HTR-8/SVneo (cell line): ENCODE results near the gene DST.

Experiments used
- DNase-seq: peaks from one replicate; pipeline ENCODE4 v3.0.0; 2011; ENCODE audit warnings: low spot score, mixed read lengths; ENCODE audit not compliant: insufficient read length
- FAIRE-seq: peaks from 2 replicates; lab custom pipeline; 2011; peaks lifted over from hg19 to GRCh38; lab: Jason Lieb, UNC

Gene DST

GRCh38 chr6:56522495-56523270 lies 120.0 kb downstream of the DST start:
- no peak for FAIRE-seq
- DNase-seq = no peak

- no peak for FAIRE-seq
- no peak for DNase-seq
Measured at GRCh38 chr6:56521976-56522375, 120.7 kb downstream of the DST start.

- no peak for DNase-seq
- no peak for FAIRE-seq
Measured at GRCh38 chr6:56521454-56521853, 121.2 kb downstream of the DST start.

- DNase-seq = no peak
- no peak for FAIRE-seq
Measured at GRCh38 chr6:56520218-56520617, 122.5 kb downstream of the DST start.

- no peak for DNase-seq
- FAIRE-seq = no peak
Measured at GRCh38 chr6:56518995-56519767, 123.5 kb downstream of the DST start.

- DNase-seq = no peak
- FAIRE-seq = no peak
Measured at GRCh38 chr6:56517155-56517745, 125.4 kb downstream of the DST start.

GRCh38 chr6:56516003-56516402 lies 126.7 kb downstream of the DST start:
- DNase-seq = no peak
- no peak for FAIRE-seq

GRCh38 chr6:56515081-56515905 lies 127.4 kb downstream of the DST start:
- FAIRE-seq (no peak), DNase-seq (no peak)

- FAIRE-seq = no peak
Measured at GRCh38 chr6:56514395-56514794, 128.3 kb downstream of the DST start.

GRCh38 chr6:56513631-56514030 lies 129.1 kb downstream of the DST start:
- FAIRE-seq = no peak
- DNase-seq = no peak

More at GRCh38 chr6:56514395-56514794, 128.3 kb downstream of the DST start:
- DNase-seq = no peak

- FAIRE-seq = no peak
- DNase-seq = no peak
Measured at GRCh38 chr6:56511591-56511990, 131.1 kb downstream of the DST start.

- no peak for DNase-seq
- no peak for FAIRE-seq
Measured at GRCh38 chr6:56510984-56511531, 131.6 kb downstream of the DST start.

- FAIRE-seq (no peak), DNase-seq (no peak)
Measured at GRCh38 chr6:56509031-56509430, 133.7 kb downstream of the DST start.

- no peak for DNase-seq
- no peak for FAIRE-seq
Measured at GRCh38 chr6:56507517-56507916, 135.2 kb downstream of the DST start.

- DNase-seq (no peak), FAIRE-seq (no peak)
Measured at GRCh38 chr6:56505512-56506260, 137.0 kb downstream of the DST start.

- DNase-seq = no peak
- no peak for FAIRE-seq
Measured at GRCh38 chr6:56501993-56502392, 140.7 kb downstream of the DST start.

- FAIRE-seq (no peak), DNase-seq (no peak)
Measured at GRCh38 chr6:56499095-56499494, 143.6 kb downstream of the DST start.

- no peak for FAIRE-seq
- DNase-seq = no peak
Measured at GRCh38 chr6:56497691-56498090, 145.0 kb downstream of the DST start.

- DNase-seq = no peak
- FAIRE-seq = no peak
Measured at GRCh38 chr6:56497240-56497639, 145.4 kb downstream of the DST start.
